ENCODE measurements around the gene KRTAP5-2.

GRCh38 chr11:1559111-1559951 is 38.8 kb downstream of the KRTAP5-2 start:
- TF ChIP-seq POLR2AphosphoS5 (IDR thresholded peaks at IDR 0.05) (peak in 2 of 3 donors; percentile 55 to 70), CTCF (IDR thresholded peaks at IDR 0.05) (peak in 1 of 3 donors; percentile 15), POLR2A (IDR thresholded peaks at IDR 0.05) (no peak)

All from breast epithelium (tissue), 3 donors.